Nephron (organoid): ENCODE measurements around the gene PLA2R1.

Experiments used
- H3K27ac Mint-ChIP-seq, 3 experiments: 2 replicates each; pipeline ENCODE4 v1.8.0; 2020; ENCODE audit warnings: mixed read lengths in 3 of 3, mild to moderate bottlenecking in 2 of 3, moderate library complexity in 1 of 3
- H3K27me3 Mint-ChIP-seq: 2 replicates; pipeline ENCODE4 v1.8.0; 2021; ENCODE audit warnings: low read depth, mild to moderate bottlenecking, moderate library complexity, mixed read lengths
- H3K36me3 Mint-ChIP-seq: 2 replicates; pipeline ENCODE4 v1.8.0; 2020; ENCODE audit warnings: low read depth, mixed read lengths
- H3K4me1 Mint-ChIP-seq: 2 replicates; pipeline ENCODE4 v1.8.0; 2020; ENCODE audit warnings: mixed read lengths
- H3K4me3 Mint-ChIP-seq, 3 experiments: 2 replicates each; pipeline ENCODE4 v1.8.0; 2020; ENCODE audit warnings: mild to moderate bottlenecking in 3 of 3, mixed read lengths in 3 of 3, moderate library complexity in 2 of 3
- H3K9me3 Mint-ChIP-seq: 2 replicates; pipeline ENCODE4 v1.8.0; 2020; ENCODE audit warnings: mixed read lengths
- CTCF ChIP-seq, 3 experiments: fragments of 200-600 bp; sonication (generic); IDR thresholded peaks; one replicate each; pipeline ENCODE4 v1.5.0; 2021; ENCODE audit warnings: antibody characterized with exemption in 3 of 3; ENCODE audit not compliant: unreplicated experiment in 3 of 3

Gene PLA2R1

GRCh38 chr2:159939946-159940345 is 122.5 kb downstream of the PLA2R1 start:
- H3K4me1 Mint-ChIP-seq, result peaks cover 42% of the 10 kb centered on the region

DNA sequence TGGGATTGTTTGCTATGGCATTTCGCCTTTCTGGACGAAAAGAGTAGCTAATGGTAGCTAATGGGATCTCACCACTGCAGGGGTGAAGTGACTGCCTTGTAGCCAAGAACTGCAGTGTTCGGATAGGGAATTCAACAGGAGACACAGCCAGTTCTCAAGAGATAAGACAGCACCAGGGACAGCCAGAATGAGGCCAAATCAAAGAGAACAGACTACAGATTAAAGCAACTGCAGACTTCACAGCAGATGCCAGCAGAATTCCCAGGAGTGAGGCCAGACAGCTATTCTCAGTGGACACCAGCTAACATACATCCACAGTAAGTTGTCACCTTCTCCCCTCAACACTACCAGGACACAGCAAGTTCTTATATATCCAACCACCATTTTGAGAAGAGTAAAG is 124.0 kb downstream of the PLA2R1 start:
- H3K9me3 Mint-ChIP-seq, result no peaks in the 10 kb centered on the region
- H3K4me3 Mint-ChIP-seq, result no peak overlapping the region
- H3K27me3 Mint-ChIP-seq, result peaks cover 4% of the 10 kb centered on the region
- no peak for TF ChIP-seq CTCF (IDR thresholded peaks at IDR 0.05; ENCODE audit: unreplicated experiment in 3 of 3)
- H3K36me3 Mint-ChIP-seq, result peaks cover 4% of the 10 kb centered on the region
- H3K4me1 Mint-ChIP-seq, result peaks cover 43% of the 10 kb centered on the region
- peak overlapping the region in 2 of 3 experiments; percentile 20 to 63 for H3K27ac Mint-ChIP-seq

More at GRCh38 chr2:159939946-159940345, 122.5 kb downstream of the PLA2R1 start:
- Mint-ChIP-seq H3K4me3 (no peak overlapping the region), H3K27ac (peak overlapping the region in 2 of 3 experiments; percentile 6 to 62), H3K9me3 (no peaks in the 10 kb centered on the region), H3K36me3 (peaks cover 4% of the 10 kb centered on the region), H3K27me3 (peaks cover 4% of the 10 kb centered on the region)
- TF ChIP-seq CTCF (IDR thresholded peaks at IDR 0.05; ENCODE audit: unreplicated experiment in 3 of 3), result peak; percentile 36 to 45 (median 43)

DNA sequence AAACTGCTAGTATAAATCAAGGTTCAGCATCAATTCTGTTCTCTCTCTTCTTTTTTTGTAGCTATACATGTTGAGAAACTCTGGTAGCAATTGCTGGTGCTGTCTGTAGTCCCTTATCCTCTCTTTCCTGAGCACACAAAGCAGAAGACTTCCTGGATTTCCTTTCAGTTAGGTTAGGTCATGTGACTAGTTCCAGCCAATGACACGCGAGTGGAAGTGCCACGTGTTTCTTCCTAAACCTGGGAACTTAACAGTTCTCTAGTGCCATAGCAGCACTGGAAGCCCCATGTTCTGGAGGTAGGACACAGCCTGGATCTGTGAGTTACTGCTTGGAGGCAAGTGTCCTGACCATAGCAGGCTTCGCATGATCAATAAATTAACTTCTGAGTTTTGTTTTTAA is 125.9 kb downstream of the PLA2R1 start:
- no peak overlapping the region for H3K4me3 Mint-ChIP-seq
- no peaks in the 10 kb centered on the region for H3K9me3 Mint-ChIP-seq
- peaks cover 4% of the 10 kb centered on the region for H3K36me3 Mint-ChIP-seq
- peaks cover 33% of the 10 kb centered on the region for H3K4me1 Mint-ChIP-seq
- H3K27me3 Mint-ChIP-seq, result peaks cover 4% of the 10 kb centered on the region
- TF ChIP-seq CTCF (IDR thresholded peaks at IDR 0.05; ENCODE audit: unreplicated experiment in 3 of 3), result no peak
- no peak overlapping the region for H3K27ac Mint-ChIP-seq

DNA sequence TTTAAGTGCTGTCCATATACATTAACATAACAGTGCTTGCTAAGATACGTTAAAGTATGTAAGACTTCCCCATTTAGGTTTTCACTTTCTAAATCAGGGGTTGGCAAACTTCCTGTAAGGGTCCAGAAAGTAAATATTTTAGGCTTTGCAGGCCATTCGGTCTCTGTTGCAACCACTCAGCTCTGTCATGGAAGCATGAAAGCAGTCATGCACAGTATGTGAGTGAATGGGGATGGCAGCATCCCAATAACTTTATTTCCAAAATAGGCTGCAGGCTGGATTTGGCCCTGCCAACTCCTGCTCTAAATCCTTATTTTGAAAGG is 128.7 kb downstream of the PLA2R1 start:
- Mint-ChIP-seq H3K4me3 (no peak overlapping the region), H3K27me3 (peaks cover 4% of the 10 kb centered on the region)
- TF ChIP-seq CTCF (IDR thresholded peaks at IDR 0.05; ENCODE audit: unreplicated experiment in 3 of 3), result no peak

DNA sequence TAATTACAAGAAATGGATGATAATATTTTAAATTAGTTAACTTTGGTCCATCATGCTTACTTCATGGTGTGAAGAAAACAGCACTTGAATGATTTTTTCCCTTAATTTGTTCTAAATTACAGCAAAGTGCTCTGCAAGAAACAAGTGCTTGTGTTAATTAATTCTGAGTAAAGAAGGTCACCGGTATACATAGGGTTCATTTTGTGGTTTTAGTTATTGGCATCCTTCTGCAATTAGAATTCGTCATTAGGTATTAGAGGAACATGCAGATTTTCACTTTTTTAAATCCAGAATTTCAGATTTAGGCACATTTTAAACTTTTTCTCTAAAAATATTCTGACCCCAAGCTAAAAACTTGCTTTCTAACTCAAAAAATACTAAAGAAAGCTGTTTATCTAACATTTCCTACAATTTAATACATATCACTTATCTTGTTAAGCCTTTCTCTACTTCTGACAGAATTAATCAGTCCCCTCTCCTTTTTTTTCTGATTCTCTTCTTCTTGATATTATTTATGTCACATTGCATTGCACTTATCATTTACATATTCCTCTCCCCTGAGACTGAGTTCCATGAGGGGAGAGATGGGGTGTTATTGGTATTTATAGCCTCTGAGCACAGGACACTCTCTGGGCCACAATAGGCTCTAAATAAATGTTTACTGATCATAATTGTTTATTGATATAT is 129.2 kb downstream of the PLA2R1 start:
- Mint-ChIP-seq H3K27ac (no peak overlapping the region), H3K4me1 (peaks cover 16% of the 10 kb centered on the region), H3K9me3 (peaks cover 13% of the 10 kb centered on the region), H3K36me3 (peaks cover 14% of the 10 kb centered on the region), H3K27me3 (peaks cover under 1% of the 10 kb centered on the region), H3K4me3 (no peak overlapping the region)
- no peak for TF ChIP-seq CTCF (IDR thresholded peaks at IDR 0.05; ENCODE audit: unreplicated experiment in 3 of 3)

More for the DNA sequence above, 128.7 kb downstream of the PLA2R1 start:
- peaks cover 8% of the 10 kb centered on the region for H3K9me3 Mint-ChIP-seq
- peaks cover 9% of the 10 kb centered on the region for H3K36me3 Mint-ChIP-seq
- peaks cover 21% of the 10 kb centered on the region for H3K4me1 Mint-ChIP-seq
- peak overlapping the region in 1 of 3 experiments; percentile 18 for H3K27ac Mint-ChIP-seq

DNA sequence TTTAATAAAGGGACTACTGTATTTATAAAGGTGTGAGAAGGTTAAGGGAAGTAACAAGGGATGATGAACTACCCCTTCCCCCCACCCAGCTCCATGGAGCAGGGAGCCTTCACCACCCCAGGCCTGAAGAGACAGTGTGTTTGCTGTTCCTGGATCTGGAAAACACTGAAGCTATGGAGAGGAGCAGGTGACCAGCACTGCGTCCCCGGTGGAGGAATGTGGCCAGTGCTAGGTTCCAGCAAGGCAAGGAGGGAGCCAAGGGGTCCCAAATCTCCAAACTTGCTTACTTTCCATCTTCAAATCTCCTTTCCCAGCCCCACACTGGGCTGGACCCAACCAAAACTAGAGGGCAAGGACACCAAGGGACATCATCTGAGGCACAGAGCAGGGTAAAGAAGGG is 135.7 kb downstream of the PLA2R1 start:
- Mint-ChIP-seq H3K27ac (no peak overlapping the region), H3K4me3 (no peak overlapping the region), H3K4me1 (peaks cover 9% of the 10 kb centered on the region), H3K27me3 (peaks cover 5% of the 10 kb centered on the region), H3K9me3 (peaks cover 16% of the 10 kb centered on the region), H3K36me3 (peaks cover 12% of the 10 kb centered on the region)
- no peak for TF ChIP-seq CTCF (IDR thresholded peaks at IDR 0.05; ENCODE audit: unreplicated experiment in 3 of 3)
